ENCODE measurements around the gene AQP12B. TPM values are rescaled to one million over a fixed set of nuclear protein-coding genes. Genes with fewer than 3 reads are reported as not detected.

The AQP12B gene
- total RNA-seq, 1 donor from 2014 or later: not detected

DNA sequence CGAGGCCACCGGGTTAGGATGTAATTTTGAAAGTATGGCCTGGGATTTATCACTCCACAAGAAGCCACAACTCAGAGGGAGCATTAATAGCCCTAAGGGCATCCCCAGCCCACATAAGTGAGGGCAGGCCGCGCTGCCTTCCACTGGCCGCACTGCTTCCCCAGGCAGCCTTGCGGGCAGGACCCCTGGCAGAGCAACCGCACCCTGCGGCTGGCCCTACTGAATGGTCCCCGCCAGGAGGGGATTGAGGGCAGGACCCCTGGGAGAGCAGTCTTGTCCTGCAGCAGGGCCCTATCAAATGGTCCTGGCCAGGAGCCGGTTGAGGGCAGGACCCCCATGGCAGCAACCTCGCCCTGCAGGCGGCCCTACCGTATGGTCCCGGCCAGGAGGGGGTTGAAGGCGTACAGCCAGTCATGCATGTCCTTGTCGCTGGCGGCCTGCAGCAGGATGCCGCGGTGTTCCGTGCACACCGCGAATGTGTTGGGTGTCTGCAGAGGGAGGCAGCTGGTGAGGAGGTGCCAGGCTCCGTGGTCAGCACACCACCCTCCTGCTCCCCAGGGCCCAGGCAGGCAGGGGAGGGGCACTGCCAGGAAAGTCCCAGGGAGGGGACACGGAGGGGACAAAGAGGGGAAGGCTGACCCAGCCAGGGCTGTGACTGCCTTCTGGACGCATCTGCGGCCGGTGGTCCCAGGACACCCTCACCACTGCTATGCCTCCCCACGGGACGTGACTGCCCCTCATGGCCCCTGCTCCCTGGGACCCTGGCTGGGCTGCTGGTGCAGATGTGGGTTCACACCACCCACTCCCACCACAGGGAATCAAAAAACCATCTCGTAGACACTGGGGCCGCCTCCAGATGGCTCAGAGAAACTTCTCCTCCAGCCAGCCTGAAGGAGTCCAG is 35.2 kb upstream of the AQP12B start:
- intact Hi-C loops (cut with micrococcal nuclease): no loop called here

DNA sequence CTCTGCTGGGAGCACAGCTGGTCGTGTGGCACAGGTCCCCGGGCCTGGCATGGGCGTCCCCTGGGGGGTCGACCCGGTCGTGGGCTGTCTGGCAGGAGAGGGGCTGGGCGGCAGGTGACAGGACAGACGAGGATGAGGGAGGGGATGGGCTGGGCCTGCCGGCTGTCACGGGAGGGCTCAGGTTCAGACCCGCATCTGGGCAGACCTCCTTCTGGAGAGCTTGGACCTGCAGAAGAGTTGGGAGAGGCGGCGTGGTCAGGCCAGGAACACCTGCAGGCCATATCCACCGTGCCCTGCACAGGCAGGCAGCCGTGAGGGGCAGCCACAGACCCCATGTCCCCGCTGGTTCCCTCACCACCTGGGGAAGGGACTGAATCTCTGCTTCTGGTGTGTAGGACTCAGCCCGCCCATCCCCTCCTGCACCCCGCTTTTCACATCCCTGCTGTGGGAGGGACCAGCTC is 34.5 kb upstream of the AQP12B start:
- intact Hi-C loops (cut with micrococcal nuclease): no loop called here

DNA sequence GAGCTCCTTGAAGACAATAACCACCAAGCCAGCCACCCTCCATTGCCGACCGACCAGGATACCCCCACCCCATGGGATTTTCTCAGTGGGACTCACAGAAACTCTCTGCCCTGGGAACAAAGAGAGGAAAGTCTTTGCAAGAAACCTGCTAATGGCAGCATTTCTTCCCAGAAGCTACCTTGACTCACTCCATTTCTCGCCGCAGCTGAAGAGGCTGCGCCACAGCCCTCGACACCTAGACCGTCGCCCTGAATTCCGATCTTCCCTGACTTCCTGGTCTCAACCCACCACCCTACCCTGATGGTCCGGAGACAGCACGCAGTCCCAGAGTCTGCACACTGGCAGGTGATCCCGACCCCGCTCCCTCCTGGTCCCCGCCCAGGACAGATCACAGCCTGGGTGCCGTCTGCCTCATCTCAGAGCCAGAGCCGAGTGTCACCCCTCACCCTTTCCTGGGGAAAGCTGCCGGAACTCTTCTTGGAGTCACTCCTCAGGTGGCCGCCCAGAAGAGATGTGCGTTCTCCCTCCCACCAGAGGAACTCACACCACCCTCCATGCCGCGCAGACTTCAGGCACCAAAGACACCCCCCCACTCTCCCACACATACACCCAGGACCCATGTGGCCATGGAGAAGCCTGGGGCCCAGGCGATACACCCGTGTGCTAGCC is 33.6 kb upstream of the AQP12B start:
- intact Hi-C loops (cut with micrococcal nuclease): no loop called here

DNA sequence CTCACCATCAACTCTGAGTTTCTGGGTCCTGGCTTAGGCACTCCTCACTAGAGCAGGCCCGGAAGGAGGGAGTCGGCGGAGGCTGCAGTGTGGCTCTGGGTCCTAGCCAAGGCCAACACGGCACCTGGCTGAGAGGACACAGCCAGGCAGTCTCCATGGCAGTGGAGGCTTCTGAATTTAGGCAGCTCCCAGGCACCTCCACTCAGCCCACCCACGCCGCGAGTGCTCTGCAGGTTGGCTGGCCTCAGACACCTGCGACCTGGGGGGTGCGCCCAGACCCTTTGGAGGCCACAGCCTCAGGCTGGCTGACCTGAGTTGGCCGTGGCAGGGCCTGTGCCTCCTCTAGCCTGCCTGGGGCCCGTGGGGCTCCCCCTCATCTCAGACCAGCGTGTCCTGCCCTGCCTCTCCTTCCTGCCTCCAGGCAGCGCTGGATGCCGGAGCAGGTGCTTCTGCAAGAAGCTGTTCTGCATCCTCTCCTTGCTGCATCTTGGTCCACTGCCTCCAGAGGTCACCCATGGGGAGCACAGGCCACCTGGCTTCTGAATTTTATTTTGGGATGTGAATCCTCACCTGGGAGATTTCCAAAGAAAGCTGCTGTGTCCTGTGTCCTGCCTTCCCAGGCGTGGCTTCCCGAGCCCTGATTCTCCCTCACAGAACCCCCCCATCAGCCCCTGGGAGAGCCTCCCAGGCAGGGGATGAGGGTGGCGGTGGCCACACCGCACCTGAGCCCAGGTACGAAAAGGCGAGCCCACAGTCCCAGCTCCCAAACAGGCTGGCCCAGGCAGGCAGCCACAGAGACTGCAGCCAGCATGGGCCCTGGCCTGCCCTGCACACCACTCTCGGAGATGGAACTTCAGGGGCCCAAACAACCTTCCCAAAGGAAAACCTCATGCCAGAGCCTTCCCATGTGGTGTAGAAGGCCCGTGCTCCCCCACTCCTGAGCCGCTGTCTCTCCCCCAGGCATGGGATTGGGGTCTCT is 32.4 kb upstream of the AQP12B start:
- intact Hi-C loops (cut with micrococcal nuclease): no loop called here

DNA sequence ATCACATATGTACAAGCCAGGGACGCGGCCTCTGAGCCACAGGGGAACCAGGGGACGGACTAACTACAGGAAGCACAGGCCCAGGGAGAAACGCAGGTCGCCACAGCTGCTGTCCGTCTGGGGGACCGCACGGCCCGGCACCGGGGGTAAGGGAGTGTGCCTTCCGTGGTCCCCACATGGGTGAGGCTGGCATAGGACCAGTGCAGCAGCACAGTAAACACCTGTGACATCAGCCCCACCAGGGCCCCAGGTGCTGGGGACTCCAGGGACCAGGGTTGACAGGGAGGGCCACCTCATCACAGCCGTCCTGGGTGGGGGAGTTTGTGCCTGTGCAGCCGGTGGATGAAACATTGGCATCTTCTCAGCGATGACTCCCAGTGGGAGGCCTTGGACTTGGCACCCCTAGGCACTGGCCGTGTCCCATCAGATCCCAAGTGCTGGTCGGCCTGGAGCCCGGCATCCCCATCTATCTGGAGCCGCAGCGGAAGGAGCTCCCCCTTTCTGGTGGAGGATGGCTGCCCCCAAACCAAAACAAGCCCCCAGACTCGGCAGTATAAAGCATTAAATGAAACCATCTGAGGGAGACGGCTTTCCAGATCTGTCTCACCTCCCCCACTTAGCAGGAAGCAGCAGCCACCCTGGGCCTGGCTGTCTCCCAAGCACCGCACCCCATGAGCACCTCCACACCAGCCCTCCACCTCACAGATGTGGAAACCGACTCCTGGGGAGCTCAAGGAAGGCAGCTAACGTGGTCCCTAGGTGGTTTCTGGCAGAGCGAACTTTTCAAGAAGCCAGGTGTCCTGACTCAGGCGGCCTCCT is 31.5 kb upstream of the AQP12B start:
- intact Hi-C loops (cut with micrococcal nuclease): no loop called here

DNA sequence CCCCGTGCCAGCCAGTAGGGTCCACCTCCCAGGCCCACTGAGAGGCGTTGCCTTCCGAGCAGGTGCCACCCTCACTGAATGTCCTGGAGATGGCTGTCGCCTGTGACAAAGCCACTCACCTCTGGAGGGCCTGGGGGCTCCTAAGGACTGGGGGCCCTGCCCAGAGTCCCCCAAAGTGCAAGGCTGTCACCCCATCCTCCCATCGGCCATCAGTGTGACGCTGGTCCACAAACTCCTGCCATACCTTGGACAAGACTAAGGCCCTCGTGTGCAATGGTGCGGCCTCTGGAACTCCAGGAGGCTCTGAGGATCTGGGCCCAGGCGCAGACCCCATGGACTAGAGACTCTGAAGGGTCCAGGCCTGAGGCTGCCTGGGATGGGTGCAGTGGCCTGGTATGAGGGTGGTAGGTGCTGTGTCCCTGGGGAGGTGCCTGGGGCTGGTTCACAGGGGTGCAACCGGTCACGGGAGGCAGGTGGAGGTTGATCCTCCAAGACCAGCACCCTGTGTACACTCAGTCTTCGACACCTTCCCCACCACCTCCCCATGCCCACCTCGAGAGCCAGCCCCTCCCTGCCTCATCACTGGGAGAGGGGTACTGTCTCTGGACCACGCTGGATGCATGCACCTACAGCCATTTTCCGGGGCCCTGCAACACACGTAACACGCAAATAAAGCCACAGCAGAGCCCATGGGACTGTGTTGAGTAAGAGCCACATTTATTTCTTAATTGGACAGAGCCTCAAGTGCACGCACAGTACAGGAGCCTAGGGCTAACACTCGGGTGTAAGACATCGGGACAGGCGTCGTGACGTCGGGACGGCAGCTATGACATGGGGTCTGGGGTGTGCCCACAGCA is 30.6 kb upstream of the AQP12B start:
- intact Hi-C loops (cut with micrococcal nuclease): no loop called here

DNA sequence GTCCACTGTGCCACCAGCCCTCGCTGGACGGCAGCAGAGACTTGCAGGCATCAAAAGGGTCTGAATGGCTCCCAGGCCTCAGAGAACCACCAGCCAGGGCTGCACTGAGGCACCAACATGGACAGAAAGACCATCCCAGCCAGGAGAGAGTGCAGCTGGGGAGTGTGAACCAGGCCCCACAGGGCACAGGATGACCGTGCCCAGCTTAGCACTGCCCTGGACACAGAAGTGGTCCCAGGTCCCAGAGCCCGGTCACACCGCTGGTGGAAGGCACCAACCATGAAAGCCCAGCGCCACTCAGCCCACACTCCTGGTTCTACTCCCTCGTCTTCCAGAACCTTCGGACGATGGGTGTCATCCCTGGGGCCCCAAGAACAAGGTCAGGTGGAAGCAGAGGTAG is 29.4 kb upstream of the AQP12B start:
- intact Hi-C loops (cut with micrococcal nuclease): no loop called here

DNA sequence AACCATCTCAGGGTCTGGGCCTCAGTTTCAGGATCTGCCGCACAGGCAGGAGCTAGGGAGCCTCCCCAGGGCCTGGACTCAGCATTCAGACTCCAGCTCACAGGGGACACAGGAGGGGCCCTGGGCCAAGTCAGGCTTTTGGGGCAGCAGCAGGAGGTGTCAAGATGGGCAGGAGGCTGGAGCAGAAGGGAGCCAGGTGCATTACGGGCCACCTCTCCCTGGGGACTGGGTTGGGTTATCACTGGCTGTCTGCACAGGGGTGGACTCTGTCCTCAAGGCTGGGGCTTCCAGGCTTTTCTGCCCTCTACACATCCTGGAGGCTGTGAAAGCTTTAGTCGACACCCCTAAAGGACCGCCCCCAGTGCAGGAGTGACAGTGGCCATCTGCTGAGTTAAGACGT is 29.0 kb upstream of the AQP12B start:
- intact Hi-C loops (cut with micrococcal nuclease): no loop called here

DNA sequence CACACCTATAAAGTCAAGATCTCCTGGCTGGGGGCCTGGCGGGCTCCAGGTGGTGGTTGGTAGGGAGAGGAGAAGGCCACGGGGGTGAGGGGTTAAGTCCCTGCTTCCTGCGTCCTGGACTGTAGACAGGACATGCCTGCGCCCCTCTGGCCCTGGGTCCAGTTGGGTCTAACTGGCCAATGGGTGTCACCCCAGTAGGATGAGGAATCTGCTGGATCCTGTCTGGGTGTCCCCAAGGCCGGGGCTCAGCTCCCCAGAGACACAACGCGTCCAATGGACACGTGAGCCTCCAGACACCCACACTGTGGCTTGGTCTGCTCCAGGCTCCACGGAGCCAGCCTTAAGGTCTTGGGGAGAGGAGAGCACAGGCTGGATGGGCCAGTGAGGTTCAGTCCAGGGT is 28.6 kb upstream of the AQP12B start:
- intact Hi-C loops (cut with micrococcal nuclease): no loop called here

DNA sequence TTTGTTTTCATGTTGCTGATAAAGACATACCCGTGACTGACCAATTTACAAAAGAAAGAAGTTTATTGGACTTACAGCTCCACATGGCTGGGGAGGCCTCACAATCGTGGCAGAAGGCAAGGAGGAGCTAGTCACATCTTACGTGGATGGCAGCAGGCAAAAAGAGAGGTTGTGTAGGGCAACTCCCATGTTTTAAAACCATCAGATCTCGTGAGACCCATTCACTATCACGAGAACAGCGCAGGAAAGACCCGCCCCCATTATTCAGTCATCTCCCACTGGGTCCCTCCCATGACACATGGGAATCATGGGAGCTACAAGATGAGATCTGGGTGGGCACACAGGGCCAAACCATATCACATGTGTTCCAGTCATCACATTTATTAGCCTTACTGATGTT is 25.8 kb upstream of the AQP12B start:
- intact Hi-C loops (cut with micrococcal nuclease): no loop called here

DNA sequence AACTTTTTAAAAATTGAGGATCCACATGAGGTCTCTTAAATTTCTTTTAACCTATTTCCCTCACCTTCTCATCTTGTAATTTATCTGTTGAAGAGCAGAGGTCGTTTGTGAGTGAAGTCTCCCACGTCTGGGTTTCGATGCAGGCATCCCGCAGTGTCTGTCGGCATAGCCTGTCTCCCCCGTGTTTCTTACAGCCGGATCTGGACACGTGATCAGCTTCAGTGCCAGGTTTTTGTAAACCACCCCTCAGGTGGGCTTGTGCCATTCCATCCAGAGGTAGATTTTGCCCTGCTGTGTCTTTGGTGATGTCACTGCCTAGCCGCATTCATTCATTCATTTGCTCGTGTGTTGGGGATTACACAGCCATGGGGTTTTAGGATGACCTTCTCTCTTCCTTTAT is 25.1 kb upstream of the AQP12B start:
- intact Hi-C loops (cut with micrococcal nuclease): no loop called here

DNA sequence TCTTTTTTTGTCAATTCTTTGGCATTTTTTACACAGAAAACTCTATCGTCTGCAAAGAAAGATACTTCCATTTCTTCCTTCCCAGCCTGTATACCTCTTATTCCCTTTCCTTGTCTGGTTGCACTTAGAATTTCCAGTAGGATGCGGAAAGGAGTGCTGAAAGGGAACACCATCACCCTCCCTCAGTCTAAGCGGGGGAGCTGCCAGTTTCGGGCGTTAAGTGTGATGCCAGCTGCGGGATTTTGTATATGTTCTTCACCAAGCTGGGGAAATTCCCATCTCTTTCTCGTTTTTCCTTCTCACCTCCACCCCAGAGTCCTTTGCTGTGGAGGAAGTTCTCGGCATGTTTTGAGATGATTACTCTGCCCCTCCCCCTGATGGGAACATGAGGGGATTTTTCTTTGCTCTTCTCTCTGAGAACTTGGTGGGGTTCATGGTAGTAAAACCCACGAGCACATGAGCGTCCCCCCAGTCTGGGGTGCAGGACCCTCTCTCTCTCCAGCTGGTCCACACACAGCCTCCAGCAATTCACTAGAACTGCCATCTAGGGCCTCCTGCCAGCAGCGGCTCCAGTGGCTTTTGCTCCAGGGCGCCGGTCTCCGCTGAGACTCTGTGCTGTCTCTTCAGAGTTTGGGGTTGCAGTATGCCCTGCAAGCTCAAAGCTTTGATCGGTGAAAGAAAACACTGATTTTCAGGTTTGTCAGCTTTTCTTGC is 24.5 kb upstream of the AQP12B start:
- intact Hi-C loops (cut with micrococcal nuclease): no loop called here

DNA sequence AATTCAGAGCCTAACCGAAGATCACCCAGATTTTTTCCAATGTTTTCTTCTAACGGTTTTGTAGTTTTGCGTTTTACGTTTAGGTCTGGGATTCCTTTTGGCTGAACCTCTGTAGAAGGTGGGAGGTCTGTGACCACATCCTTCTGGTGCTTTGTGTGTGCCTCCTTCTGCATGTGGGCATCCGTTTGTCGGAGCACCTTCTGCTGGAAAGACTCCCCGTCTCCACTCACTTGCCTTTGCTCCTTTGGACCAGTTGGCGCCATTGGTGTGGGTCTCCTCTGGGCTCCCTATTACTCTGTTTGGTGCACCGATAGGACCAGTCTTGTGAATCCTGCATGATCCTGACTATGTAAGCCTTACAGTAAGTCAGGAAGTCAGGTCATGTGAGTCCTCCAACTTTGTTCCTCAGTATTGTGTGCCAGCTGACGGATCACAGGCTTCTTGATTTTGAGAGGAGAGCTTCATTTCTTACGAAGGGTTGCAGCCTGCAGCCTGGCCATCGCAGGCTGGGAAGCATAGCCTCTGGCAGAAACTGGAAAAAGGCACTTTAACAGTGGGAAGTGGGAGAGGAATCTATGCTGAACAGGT is 22.6 kb upstream of the AQP12B start:
- intact Hi-C loops (cut with micrococcal nuclease): no loop called here

DNA sequence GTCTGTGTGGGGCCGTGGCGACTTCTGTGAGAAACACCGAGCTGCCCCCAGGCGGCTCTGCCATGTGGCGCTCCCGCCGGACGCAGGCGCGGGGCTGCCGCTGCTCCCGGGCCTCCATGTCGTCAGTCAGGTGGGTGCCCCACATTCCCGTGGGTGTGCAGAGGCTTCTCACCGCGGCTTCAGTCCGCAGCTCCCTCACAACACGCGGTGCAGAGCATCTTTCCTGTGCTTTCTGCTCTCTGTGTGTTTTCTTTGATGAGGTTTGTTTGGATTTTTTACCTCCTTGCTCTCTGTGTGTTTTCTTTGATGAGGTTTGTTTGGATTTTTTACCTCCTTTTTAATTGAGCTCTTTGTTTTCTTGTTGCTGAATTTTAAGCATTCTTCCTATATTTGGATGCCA is 22.0 kb upstream of the AQP12B start:
- intact Hi-C loops (cut with micrococcal nuclease): loop anchor here (5.0 kb wide), 1 partner anchor 192 kb away; no protein-coding TSS in a partner anchor

DNA sequence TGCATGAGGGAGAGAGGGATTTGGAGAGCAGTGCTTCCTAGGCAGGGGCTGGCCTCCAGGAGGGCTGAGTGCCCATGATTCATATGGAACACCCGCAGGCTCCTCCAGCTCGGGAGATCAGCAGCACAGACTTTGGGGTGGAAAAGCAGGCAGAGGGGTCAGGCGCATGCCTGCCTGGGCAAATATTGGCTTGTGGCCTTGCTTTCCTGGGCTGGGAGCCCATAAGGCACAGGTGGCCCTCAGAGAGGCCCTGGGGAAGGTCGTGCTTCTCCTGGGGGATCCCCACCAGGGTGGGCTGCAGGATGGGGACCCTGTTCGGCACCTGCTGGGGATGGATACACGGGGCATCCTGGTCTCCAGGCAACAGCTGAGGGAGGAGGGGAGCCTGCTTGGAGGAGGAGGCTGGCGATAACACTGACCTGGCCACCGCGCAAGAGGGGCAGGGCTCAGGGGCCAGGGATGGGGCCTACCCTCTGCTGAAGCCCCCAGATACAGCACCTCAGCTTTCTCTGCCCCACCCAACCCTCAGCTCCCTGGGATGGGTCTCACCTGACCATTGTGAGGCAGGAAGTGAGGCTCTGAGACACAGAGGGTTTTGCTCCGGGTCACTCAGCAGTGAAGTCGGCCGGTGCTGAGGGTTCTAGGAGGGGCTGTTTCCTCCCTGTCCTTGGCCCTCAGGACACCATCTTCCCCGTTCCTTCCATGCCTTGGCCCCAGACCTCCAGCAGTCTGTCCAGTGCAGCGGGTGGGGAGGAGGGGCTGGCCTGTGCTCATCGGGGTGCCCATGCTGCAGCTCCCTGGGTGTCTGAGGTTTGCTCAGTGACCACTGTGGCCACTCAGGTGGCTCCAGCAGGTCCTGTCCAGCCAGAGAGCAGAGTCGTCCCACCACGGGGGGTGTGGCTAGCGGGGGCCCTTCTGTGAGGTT is 21.0 kb upstream of the AQP12B start:
- intact Hi-C loops (cut with micrococcal nuclease): loop anchor here (5.0 kb wide), 1 partner anchor 191 kb away; no protein-coding TSS in a partner anchor

DNA sequence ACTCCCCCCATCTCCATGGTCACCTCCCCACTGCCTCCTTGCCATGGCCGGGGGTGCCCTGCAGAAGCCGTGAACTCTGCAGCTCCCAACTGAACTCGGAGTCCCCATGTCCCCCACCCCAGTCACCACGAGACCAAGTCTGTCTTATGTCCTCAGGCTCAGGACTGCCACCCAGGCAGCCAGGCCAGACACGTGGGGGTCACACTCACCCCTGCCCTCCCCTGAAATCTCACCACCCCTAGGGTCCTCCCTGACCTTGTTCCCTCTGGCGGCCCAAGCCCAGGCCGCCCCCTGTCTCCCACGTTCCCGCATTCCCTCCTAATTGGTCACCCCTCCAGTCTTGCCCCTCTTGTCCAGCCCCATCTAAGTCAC is 19.9 kb upstream of the AQP12B start:
- intact Hi-C loops (cut with micrococcal nuclease): loop anchor here (5.0 kb wide), 1 partner anchor 190 kb away; no protein-coding TSS in a partner anchor

Measured in T-helper 1 cell treated with Interleukin-12 subunit alpha and Interleukin-12 subunit beta and Interleukin-4 antibody, amounts not matched to agents 30 ng/mL and 1 ng/mL, for 36 hours (primary cell).